UCSD-AML1 (cell line): Measurements from ENCODE around the gene ARHGAP10.
"Not testable (repeated sequence)": the region's sequence is repeated elsewhere in the genome, so short reads cannot be mapped to it uniquely, and the experiment has no call there.

Source experiments
- DNase-seq: peaks from one replicate; lab custom pipeline; 2025; ENCODE audit not compliant: unreplicated experiment; lab: John Stamatoyannopoulos, UW

ARHGAP10 gene

GRCh38 chr4:147975933-147976928, 244.3 kb downstream of the ARHGAP10 start:
- DNase-seq = no peak

GRCh38 chr4:147980586-147980985, 248.7 kb downstream of the ARHGAP10 start:
- no peak for DNase-seq

DNA sequence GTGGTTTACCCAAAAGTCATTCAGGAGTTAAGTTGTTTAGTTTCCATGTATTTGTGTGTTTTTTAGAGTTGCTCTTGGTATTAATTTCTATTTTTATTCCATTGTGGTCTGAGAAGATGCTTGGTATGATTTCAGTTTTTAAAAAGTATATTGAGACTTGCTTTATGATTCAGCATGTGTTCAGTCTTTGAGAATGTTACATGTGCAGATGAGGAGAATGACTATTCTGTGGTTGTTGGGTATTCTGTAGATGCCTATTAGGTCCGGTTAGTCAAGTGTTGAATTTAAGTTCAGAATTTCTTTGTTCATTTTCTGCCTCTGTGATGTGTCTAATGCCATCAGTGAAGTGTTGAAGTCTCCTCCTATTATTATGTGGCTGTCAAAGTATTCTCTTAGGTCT, 249.4 kb downstream of the ARHGAP10 start:
- DNase-seq = no peak

DNA sequence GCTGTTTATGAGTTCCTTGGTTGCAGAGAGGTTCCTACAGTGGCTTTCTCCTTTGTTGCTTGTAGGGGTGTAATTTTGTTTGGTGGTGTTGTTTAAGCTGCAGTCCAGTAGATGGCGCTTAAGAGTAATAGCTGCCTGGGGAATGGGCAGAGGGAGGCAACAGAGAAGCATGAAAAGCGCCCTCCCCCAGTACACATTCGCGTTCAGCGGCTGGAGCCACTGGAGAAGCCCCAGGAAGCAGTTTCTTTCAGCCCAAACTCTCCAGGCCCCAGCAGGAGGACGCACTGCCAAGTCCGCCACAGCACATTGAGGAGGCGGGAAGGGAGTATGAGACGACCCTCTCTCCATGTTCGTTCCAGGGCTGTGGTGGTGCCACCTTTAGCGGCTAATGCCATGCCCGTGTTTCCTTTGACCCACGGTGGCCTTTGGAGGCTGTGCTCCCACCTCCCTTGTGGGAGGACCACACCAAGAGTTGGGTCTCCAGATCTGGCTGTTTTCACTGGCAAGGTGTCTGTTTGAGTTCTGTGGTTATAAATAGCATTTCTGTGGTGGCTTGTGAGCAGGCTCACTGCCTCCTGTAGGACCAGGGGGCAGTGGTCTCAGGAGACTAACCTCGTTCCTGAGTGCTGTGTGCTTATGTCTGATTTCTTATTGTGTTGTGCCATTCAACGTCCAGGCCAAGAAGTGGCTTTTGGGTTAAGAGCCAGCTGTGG, 252.3 kb downstream of the ARHGAP10 start:
- peak; percentile 19 for DNase-seq

GRCh38 chr4:147984778-147985138, 252.9 kb downstream of the ARHGAP10 start:
- no peak for DNase-seq

- no peak for DNase-seq
Observed at GRCh38 chr4:147985376-147985775, 253.5 kb downstream of the ARHGAP10 start.

- peak; percentile 16 for DNase-seq
Observed at GRCh38 chr4:147987252-147987651, 255.4 kb downstream of the ARHGAP10 start.

DNA sequence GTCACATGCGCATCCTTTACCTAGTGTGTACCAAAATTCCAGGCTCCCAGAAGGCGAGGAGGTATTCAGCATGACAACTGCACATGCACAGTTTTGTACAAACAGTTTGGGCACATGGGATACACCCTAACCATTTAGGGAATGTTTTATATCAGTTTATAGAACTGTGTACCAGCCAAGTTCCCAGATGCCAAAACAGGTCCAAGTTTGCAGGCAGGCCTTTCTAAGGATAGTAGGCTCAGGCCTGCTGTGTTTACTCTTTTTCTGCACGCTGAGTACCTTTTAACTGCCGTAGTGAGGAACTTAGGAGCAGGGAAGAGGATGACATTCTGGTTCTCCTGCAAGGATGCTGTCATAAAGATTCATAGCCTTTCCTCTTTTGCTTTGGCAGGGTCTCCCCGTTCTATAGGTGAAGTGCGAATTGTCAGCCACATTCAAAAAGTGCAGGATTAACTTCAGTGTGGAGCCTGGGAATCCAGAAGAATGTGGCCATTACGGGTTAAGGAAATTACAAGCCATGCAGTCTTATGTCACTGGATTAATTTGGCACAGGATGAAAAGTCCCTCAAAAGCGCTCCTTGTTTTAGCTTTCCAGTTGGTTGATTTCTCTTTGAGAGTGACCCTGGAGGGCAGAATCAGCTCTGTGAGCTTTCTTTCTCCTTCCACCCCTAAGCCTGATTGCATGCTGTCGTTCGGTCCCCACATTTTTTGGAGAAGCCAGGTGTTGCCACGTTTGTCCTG, 259.8 kb downstream of the ARHGAP10 start:
- DNase-seq = no peak

DNA sequence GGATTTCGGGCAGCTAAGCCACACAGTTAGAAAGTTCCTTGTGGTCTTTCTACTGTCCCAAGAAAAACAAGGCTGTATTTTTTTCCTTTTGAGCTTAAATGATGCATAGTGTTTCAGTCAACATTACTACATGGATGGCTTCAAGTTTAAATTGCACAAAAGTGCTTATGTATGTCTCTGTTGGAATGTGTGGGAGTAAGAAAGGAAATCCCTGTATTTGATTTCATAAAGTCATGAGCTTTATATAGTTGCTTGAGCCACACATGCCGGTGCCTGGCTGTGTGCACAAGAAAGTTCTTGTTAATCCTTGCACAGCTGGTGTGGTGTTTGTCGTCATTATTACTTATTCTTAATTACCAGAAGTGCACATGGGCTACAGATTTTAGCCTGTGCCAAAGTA, 262.2 kb downstream of the ARHGAP10 start:
- DNase-seq = no peak

DNA sequence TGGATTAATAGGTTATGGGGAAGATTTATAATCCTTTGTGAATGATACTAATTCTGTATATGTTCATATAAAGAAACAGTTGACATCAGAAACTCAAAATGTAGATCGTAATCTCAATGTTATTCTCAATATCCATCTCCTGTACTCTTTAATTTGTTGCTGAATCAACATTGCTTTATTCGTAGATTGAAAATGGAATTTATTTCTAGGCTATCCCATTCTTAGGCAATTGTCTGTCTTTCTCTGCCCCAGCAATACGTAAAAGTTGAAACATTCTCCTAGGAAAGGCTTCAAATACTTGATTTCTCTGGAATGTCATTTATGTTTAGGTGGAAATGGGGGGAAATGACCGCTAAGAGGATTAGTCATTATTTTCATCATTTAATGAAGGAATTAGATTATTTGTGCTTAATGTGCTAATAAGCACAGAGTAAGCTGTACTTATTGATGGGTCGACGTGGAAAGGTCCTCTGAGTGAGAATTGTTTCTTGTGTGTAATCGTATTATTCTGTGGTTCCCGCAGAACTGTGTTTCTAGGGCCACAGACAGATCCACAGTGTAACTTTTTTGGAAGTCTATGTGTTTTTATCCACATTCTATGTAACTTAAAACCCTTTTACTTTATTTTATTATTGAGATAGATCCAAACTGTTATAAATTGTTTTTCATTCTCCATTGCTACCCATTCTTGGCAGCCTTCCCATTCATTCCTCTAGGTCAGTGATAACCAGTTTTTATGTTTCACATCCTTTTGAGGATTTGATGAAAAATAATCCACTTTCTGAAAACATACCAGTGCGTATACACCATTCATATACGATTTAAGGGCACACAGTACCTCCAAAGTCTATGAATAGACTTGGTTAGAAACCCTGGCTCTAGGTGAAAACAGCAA, 262.9 kb downstream of the ARHGAP10 start:
- DNase-seq = no peak

- DNase-seq = no peak
Observed at GRCh38 chr4:147996859-147997258, 265.0 kb downstream of the ARHGAP10 start.

DNA sequence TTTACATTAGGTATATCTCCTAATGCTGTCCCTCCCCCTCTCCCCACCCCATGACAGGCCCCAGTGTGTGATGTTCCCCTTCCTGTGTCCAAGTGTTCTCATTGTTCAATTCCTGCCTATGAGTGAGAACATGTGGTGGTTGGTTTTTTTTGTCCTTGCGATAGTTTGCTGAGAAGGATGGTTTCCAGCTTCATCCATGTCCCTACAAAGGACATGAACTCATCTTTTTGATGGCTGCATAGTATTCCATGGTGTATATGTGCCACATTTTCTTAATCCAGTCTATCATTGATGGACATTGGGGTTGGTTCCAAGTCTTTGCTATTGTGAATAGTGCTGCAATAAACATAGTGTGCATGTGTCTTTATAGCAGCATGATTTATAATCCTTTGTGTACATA, 268.1 kb downstream of the ARHGAP10 start:
- not testable (repeated sequence) for DNase-seq

GRCh38 chr4:148004228-148004857, 272.5 kb downstream of the ARHGAP10 start:
- DNase-seq = peak; percentile 63

DNA sequence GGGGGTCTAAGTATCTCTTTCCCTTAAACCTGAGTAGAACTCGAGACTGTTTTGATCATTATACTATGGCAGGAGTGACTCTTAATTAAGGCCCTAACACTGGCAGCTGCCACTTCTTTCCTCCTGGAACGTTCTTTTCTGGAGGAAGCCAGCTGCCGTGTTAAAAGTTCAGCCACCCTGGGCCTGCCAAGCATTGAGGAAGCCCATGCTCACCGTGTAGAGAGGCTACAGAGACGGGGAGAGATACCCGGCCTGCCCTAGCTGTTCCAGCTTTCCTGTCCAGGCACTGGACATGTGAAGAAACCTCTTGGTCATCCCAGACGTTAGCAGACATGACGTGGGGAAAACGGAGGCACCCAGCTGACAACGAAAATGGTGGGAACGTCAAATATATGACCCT, 274.1 kb downstream of the ARHGAP10 start:
- no peak for DNase-seq

GRCh38 chr4:148007314-148007760, 275.4 kb downstream of the ARHGAP10 start:
- DNase-seq = no peak

GRCh38 chr4:148007792-148008191, 275.9 kb downstream of the ARHGAP10 start:
- DNase-seq = no peak

- no peak for DNase-seq
Observed at GRCh38 chr4:148015058-148015457, 283.2 kb downstream of the ARHGAP10 start.

DNA sequence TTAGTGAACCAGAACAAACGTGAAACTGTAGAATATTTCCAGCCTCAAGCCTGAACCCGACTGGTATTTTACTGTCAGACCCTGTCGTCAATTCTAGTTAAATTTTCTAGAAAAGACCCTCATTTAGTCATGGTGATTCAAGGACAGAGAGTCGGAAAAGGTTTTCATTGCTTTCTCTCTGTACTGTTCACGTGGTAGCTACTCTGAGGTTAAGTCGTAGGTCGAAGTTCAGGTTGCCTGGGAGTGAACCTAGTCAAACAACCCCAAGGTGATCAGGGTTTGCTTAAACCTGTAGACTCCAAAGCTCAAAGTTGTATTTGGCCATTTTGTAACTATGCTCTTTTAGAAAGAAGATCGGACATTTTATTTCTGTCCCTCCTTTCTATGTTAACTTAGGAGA, 283.6 kb downstream of the ARHGAP10 start:
- DNase-seq = no peak

DNA sequence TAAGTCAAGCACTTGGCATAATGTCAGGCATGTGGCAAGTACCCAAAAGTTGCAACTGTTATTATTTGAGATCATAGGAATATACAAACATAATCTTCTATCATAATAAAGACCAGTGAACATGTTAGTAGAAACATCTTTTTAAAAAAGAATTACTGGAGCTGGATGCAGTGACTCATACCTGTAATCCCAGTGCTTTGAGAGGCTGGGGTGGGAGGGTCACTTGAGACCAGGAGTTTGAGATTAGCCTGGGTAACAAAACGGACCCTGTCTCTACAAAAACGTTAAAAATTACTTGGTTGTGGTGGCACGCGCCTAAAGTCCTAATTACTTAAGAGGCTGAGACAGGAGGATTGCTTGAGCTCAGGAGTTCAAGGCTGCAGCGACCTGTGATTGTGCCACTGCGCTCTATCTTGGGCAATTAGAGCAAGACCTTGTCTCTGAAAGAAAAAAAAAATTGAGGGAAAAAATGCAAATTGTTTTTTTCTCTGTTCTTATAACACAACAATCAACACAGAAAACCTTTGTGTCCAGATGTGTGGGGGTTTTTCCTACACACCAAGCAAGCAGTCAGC, 284.3 kb downstream of the ARHGAP10 start:
- no peak for DNase-seq

DNA sequence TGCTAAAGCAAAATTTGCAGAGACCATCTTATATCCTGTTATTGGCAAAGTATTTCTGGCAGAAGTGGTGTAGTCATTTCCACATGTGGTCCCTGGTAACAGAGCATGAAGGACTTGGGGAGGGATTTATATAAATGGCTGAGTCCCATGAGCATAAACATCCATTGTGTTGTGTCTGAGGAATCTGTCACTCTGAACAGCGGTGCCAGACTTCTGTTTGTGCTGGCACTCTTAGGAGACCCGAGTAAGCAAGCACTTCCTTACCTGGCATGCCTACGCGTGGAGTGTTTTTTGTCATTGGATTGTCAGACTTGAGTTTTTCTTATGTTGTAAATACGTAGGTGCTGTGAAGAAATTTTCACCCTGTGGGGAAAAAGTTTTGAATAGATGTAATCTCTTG, 285.9 kb downstream of the ARHGAP10 start:
- no peak for DNase-seq
